ENCODE data around the gene TRABD. TPM values are rescaled to one million over a fixed set of nuclear protein-coding genes. Genes with fewer than 3 reads are reported as not detected.
"Not testable (repeated sequence)": the region's sequence is repeated elsewhere in the genome, so short reads cannot be mapped to it uniquely, and the experiment has no call there.

Gene TRABD
- 100 to 1,000 TPM in 1 of 2 donors, 10 to 100 TPM in 1; 82.8 to 110 TPM for total RNA-seq

- WGBS, 2 donors, result 3% methylated on average over 53 of the region's 90 CpGs; no CpG with 5 or more reads in 1 of the 2 donors
- H3K27ac ChIP-seq, result peak within 1 kb of the TSS; percentile 71 to 77 (median 74)
- H3K27me3 ChIP-seq, result no peaks in the 10 kb centered on the region
- ATAC-seq (peak; percentile 82), DNase-seq (peak; percentile 91 to 94 (median 92))
- intact Hi-C loops (cut with DNase I), result no loop called here
- H3K4me1 ChIP-seq, result peaks cover 69% of the 10 kb centered on the region
- H3K4me3 ChIP-seq, result peak within 1 kb of the TSS; percentile 67 to 87
- H3K36me3 ChIP-seq (replicated peaks in 1 of 2; ENCODE audit: insufficient read depth in 1 of 2, low read depth in 2 of 2), result no peaks in the 10 kb centered on the region
- no peaks in the 10 kb centered on the region for H3K9me3 ChIP-seq
- no peak for TF ChIP-seq CTCF (IDR thresholded peaks at IDR 0.05)
- TF ChIP-seq POLR2A (IDR thresholded peaks at IDR 0.05), result no peak
These were observed at the start of gene TRABD for GRCh38 chr22:50185375-50186087. TSS of gene TRABD (plus strand) at chr22:50185913. CDS start at chr22:50193061, 7,148 bp downstream.

- no peak for TF ChIP-seq POLR2A (IDR thresholded peaks at IDR 0.05)
- no peak for TF ChIP-seq CTCF (IDR thresholded peaks at IDR 0.05)
- ATAC-seq, result no peak
- Histone ChIP-seq H3K4me1 (peaks cover 12% of the 10 kb centered on the region), H3K36me3 (replicated peaks in 1 of 2; ENCODE audit: insufficient read depth in 1 of 2, low read depth in 2 of 2) (no peaks in the 10 kb centered on the region), H3K9me3 (no peaks in the 10 kb centered on the region), H3K4me3 (no peak overlapping the region), H3K27ac (no peak overlapping the region), H3K27me3 (no peaks in the 10 kb centered on the region)
- intact Hi-C loops (cut with DNase I), result no loop called here
- WGBS, 2 donors, result 71 to 74% methylated on average over 5 of the region's 5 CpGs
- DNase-seq, result no peak
These were observed 49.1 kb upstream of the TRABD start for GRCh38 chr22:50136581-50137015.

GRCh38 chr22:50137277-50137676 is 48.4 kb upstream of the TRABD start:
- 95 to 97% methylated on average over 9 of the region's 9 CpGs for WGBS, 2 donors

GRCh38 chr22:50138041-50138440 is 47.7 kb upstream of the TRABD start:
- TF ChIP-seq POLR2A (IDR thresholded peaks at IDR 0.05) (no peak), CTCF (IDR thresholded peaks at IDR 0.05) (no peak)
- no peaks in the 10 kb centered on the region for H3K27me3 ChIP-seq
- ATAC-seq (no peak), DNase-seq (no peak)
- 96% methylated on average over 4 of the region's 4 CpGs for WGBS, 2 donors
- no peaks in the 10 kb centered on the region for H3K36me3 ChIP-seq (replicated peaks in 1 of 2; ENCODE audit: insufficient read depth in 1 of 2, low read depth in 2 of 2)
- H3K27ac ChIP-seq, result no peak overlapping the region
- intact Hi-C loops (cut with DNase I), result no loop called here
- H3K4me3 ChIP-seq, result no peak overlapping the region
- H3K4me1 ChIP-seq, result peaks cover 20% of the 10 kb centered on the region
- no peaks in the 10 kb centered on the region for H3K9me3 ChIP-seq

More at GRCh38 chr22:50137277-50137676, 48.4 kb upstream of the TRABD start:
- H3K27ac ChIP-seq; ATAC-seq; H3K36me3 ChIP-seq (replicated peaks in 1 of 2; ENCODE audit: insufficient read depth in 1 of 2, low read depth in 2 of 2); H3K9me3 ChIP-seq; intact Hi-C loops (cut with DNase I); DNase-seq; H3K27me3 ChIP-seq: not testable (repeated sequence)
- peaks cover 19% of the 10 kb centered on the region for H3K4me1 ChIP-seq
- peak overlapping the region in 1 of 2 donors; percentile 15 for H3K4me3 ChIP-seq

GRCh38 chr22:50138988-50139387 is 46.7 kb upstream of the TRABD start:
- Histone ChIP-seq H3K9me3 (no peaks in the 10 kb centered on the region), H3K27me3 (no peaks in the 10 kb centered on the region), H3K36me3 (replicated peaks in 1 of 2; ENCODE audit: insufficient read depth in 1 of 2, low read depth in 2 of 2) (no peaks in the 10 kb centered on the region), H3K4me3 (no peak overlapping the region), H3K27ac (no peak overlapping the region), H3K4me1 (peaks cover 20% of the 10 kb centered on the region)
- no peak for TF ChIP-seq POLR2A (IDR thresholded peaks at IDR 0.05)
- no peak for TF ChIP-seq CTCF (IDR thresholded peaks at IDR 0.05)
- intact Hi-C loops (cut with DNase I), result no loop called here
- WGBS, 2 donors, result 82 to 88% methylated on average over 9 of the region's 9 CpGs
- ATAC-seq (no peak), DNase-seq (no peak)
